GM13976 (cell line): Measurements from ENCODE around the gene COL4A2.
"Not testable (repeated sequence)": the region's sequence is repeated elsewhere in the genome, so short reads cannot be mapped to it uniquely, and the experiment has no call there.

ENCODE experiments used
- DNase-seq: peaks from one replicate; pipeline ENCODE4 v3.0.0; 2012; ENCODE audit warnings: low spot score
- in situ Hi-C: fragments of 300-500 bp; cut with MboI; formaldehyde crosslinking; loops from one replicate; pipeline ENCODE4 v1.12.0; 2022; ENCODE audit warnings: low sequenced_read_pairs, mixed read lengths, inconsistent platforms; ENCODE audit not compliant: unreplicated experiment
- TF ChIP-seq, protein P1 (sequence below): IDR thresholded peaks from 2 replicates; pipeline ENCODE4 v1.5.1; 2012; ENCODE audit warnings: borderline replicate concordance, mild to moderate bottlenecking; ENCODE audit not compliant: insufficient read depth; ENCODE audit errors: extremely low read depth, missing control alignments, control extremely low read depth

COL4A2 gene

DNA sequence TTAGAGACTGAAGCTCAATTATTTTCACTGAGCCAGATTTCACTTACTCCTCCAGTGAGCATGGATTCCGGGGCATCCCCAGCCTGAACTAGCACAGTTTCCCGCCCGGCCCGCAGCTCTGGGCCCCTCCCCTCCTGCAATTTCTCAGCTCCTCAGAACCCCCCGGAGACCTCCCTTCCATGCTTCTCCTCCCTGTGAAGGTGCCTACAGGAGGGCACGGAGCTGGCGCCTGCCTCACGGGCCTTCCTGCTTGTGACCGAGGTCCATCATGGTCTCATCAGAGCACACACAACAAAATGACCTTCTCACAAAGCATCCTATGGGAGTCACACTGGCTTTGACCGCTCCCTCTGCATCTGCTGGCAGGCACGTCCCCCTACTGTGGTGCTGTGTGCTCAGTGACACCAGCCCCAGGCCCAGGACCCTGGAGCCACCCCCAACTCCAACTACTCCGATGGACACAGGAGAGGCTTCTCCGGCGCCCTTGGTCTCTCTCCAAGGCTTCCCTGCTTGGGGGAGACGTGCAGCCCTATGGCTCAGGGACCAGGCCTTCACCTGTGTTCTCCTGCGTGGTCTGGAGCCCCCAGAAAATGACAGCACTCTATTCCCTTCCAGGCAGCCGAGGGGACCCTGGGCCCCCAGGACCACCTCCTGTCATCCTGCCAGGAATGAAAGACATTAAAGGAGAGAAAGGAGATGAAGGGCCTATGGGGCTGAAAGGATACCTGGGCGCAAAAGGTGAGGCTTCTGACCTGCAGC is 177.4 kb downstream of the COL4A2 start:
- in situ Hi-C loops, result no loop called here
- DNase-seq, result no peak
- TF ChIP-seq, protein P1, sequence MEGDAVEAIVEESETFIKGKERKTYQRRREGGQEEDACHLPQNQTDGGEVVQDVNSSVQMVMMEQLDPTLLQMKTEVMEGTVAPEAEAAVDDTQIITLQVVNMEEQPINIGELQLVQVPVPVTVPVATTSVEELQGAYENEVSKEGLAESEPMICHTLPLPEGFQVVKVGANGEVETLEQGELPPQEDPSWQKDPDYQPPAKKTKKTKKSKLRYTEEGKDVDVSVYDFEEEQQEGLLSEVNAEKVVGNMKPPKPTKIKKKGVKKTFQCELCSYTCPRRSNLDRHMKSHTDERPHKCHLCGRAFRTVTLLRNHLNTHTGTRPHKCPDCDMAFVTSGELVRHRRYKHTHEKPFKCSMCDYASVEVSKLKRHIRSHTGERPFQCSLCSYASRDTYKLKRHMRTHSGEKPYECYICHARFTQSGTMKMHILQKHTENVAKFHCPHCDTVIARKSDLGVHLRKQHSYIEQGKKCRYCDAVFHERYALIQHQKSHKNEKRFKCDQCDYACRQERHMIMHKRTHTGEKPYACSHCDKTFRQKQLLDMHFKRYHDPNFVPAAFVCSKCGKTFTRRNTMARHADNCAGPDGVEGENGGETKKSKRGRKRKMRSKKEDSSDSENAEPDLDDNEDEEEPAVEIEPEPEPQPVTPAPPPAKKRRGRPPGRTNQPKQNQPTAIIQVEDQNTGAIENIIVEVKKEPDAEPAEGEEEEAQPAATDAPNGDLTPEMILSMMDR, result no peak

DNA sequence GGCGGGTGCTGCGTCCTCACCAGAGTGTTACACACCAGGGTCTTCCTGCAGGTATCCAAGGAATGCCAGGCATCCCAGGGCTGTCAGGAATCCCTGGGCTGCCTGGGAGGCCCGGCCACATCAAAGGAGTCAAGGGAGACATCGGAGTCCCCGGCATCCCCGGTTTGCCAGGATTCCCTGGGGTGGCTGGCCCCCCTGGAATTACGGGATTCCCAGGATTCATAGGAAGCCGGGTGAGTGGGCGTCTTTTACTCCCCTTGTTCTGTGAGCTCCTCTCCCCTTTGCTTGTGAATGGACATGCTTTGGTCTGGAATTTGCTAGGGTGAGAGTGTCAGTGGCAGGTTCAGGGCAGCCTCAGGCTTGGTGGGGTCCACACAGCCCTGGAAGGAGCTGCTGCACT is 178.5 kb downstream of the COL4A2 start:
- TF ChIP-seq, protein P1, result no peak
- in situ Hi-C loops, result no loop called here
- no peak for DNase-seq

DNA sequence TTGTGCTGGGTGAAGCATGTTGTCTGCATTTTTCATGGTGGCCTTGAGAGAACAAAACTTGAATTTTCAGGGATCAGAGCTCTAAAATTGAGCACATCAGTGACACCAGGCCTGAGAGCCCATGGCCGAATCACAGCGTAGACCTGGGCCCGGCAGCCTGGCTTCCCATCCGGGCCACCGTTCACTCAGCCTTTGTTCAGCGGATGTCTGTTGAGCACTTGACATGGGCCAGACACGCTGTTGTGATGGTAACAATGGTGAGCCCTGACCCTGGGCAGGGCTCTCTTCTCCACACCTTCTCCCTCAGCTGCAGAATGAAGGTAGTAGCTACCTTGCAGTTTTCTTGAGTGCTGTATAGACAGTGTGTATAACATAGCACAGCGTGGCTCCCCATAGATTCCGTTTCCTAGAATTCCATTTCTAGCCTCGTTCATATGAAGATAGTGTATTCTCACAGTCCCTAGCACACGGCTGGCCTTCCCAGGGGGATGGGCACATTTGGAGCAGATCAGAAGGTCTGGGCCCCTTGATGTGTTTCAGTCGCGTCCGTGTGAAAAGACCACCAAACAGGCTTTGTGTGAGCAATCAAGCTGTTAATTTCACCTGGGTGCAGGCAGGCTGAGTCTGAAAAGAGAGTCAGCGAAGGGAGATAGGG is 179.1 kb downstream of the COL4A2 start:
- DNase-seq, result no peak
- in situ Hi-C loops, result no loop called here
- TF ChIP-seq, protein P1, result no peak

DNA sequence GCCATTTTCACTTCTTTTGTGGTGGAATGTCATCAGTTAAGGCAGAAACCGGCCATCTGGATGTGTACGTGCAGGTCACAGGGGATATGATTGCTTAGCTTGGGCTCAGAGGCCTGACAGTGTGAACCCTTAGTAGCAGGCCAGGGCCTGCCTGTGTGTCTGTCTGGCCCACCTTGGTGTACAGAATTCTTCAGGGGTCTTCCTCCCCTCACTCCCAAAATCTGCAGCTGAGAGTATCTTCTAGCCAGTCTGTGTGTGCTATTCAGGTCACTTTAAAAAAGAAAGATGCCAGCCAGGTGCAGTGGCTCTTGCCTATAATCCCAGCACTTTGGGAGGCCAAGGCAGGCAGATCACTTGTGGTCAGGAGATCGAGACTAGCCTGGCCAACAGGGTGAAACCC is 179.8 kb downstream of the COL4A2 start:
- in situ Hi-C loops, DNase-seq: not testable (repeated sequence)

DNA sequence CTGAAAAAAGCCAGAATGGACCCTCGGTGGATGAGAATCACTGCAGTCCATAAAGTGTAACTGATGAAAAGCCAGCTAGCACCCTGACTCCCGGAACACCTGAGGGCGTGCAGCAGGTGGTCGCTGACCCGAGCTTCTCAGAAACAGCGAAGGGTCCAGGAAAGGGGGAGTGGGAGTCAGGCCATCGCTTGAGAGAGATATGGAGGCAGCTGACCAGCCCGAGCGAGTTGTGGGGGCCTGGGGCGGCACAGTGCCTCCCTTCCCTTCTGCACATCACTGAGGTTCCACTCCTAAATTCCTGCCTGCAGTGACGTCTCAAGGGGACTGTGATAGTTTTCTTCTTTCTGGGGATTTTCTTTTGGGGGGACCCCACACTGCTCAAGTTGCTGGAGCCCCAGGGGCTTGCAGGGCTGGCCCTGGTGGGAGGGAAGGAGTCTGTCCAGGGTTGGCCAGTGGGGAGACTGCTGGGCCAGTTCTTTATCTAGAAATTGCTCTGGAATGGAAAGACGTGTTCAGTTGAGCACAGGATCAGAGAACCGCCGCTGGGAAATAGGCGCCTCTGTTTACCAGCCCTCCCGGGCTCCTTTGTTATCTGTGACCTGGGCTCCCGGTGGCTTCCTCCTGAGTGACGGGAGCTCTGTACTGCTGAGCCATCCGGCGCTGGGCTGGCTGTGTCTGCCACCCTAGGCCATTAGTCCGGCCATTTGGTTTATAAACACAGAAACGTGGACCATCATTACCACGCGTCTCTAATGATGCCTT is 183.1 kb downstream of the COL4A2 start:
- DNase-seq, result no peak
- TF ChIP-seq, protein P1, result no peak
- in situ Hi-C loops, result no loop called here

DNA sequence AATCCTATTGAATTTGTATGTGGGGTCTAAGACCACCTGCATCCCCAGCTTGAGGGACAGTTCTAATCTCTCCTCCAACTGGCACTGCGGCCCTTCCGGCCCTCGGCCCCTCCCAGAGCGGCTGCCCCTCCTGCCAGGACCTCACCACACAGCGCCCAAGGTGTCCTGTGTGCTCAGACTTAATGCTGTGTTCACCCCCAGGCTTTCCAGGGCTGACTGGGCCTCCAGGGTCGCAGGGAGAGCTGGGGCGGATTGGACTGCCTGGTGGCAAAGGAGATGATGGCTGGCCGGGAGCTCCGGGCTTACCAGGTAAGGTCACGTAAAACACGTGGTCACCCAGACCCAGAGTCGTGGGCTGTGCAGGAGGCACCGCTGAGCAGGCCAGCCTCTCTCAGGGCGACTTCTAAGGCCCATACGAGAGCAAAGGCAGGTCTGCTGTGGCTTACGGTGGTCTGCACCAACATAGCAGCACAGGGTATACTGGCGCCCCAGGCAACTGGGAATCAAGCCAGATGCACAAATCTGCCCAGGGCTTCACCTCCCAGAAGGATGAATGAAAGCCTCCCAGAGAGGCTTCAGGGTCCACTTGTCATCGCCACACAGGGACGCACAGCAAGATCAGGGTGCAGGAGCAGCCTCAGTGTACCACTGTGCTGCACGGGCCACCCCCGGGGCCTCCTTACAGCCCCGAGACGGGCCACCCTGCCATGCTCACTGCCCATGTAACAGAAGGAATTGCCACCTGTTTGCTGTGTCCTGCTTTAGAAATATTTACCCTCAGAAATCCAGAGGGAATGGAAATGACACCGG is 185.0 kb downstream of the COL4A2 start:
- TF ChIP-seq, protein P1, result no peak
- no peak for DNase-seq
- in situ Hi-C loops, result no loop called here
